ENCODE measurements around the gene KCNC2. TPM values are rescaled to one million over a fixed set of nuclear protein-coding genes. Genes with fewer than 3 reads are reported as not detected.
"Not testable (repeated sequence)": the region's sequence is repeated elsewhere in the genome, so short reads cannot be mapped to it uniquely, and the experiment has no call there.

The KCNC2 gene
- total and polyA plus RNA-seq, 5 donors from 2014 or later, result not detected

DNA sequence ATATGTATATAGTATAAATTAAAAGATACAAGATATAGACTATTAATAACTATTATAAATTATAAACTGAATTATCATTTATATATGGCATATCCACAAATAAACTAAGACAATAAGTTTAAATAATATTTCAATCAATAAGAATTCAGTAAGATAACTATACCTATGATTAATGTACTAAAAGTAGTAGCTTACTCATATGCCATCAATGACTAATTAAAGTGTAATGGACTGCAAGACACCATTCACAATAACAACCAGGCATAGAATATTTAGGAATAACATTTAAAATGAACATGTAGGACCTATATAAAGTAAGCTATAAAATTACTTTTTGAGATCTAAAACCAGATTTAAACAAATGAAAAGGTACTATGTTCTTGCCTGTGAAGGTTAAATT, 18.8 kb downstream of the KCNC2 start:
- H3K4me3 Mint-ChIP-seq, result no peak overlapping the region
- H3K27ac Mint-ChIP-seq, result no peak overlapping the region
- no peak for ATAC-seq (ENCODE audit: low read depth in 2 of 2)
- no peaks in the 10 kb centered on the region for H3K27me3 Mint-ChIP-seq
- DNase-seq, result no peak
- H3K36me3 ChIP-seq (ENCODE audit: control insufficient read depth, insufficient read depth, low read length), result no peaks in the 10 kb centered on the region
- H3K36me3 Mint-ChIP-seq, result no peaks in the 10 kb centered on the region
- H3K27ac ChIP-seq (ENCODE audit: insufficient read depth, low read length, poor library complexity, severe bottlenecking), result no peak overlapping the region
- no peaks in the 10 kb centered on the region for H3K9me3 ChIP-seq (ENCODE audit: control insufficient read depth in 2 of 2, low read length in 2 of 2)
- no peak overlapping the region for H3K4me3 ChIP-seq (ENCODE audit: low read depth, low read length)
- H3K4me1 Mint-ChIP-seq, result no peaks in the 10 kb centered on the region
- H3K27me3 ChIP-seq (ENCODE audit: control insufficient read depth, insufficient read depth, low read length), result no peaks in the 10 kb centered on the region
- H3K4me1 ChIP-seq (ENCODE audit: control insufficient read depth, insufficient read depth, low read length, poor library complexity, severe bottlenecking), result no peaks in the 10 kb centered on the region
- peaks cover 0 to 4% (median 0%) of the 10 kb centered on the region in 7 donors for H3K9me3 Mint-ChIP-seq

DNA sequence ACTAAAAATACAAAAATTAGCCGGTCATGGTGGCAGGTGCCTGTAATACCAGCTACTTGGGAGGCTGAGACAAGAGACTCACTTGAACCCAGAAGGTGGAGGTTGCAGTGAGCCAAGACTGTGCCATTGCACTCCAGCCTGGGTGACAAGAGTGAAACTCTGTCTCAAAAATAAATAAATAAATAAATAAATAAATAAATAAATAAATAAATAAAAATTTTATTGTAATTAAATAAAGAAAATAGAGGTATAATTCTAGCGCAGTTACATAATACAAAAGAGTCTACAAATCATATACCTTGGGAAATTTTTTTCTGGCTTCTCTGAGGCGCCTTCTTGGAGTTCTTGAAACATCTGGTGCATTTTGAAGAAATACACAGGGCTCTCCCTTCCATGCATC, 23.8 kb downstream of the KCNC2 start:
- H3K9me3 ChIP-seq (ENCODE audit: control insufficient read depth in 2 of 2, low read length in 2 of 2); H3K9me3 Mint-ChIP-seq; H3K4me1 Mint-ChIP-seq; H3K27ac Mint-ChIP-seq; H3K36me3 ChIP-seq (ENCODE audit: control insufficient read depth, insufficient read depth, low read length); H3K27ac ChIP-seq (ENCODE audit: insufficient read depth, low read length, poor library complexity, severe bottlenecking); H3K27me3 ChIP-seq (ENCODE audit: control insufficient read depth, insufficient read depth, low read length); H3K27me3 Mint-ChIP-seq; H3K36me3 Mint-ChIP-seq; H3K4me3 Mint-ChIP-seq; H3K4me1 ChIP-seq (ENCODE audit: control insufficient read depth, insufficient read depth, low read length, poor library complexity, severe bottlenecking); DNase-seq; H3K4me3 ChIP-seq (ENCODE audit: low read depth, low read length); ATAC-seq (ENCODE audit: low read depth in 2 of 2): not testable (repeated sequence)

GRCh38 chr12:75184516-75184915, 25.1 kb downstream of the KCNC2 start:
- H3K9me3 Mint-ChIP-seq, result peaks cover 0 to 2% (median 0%) of the 10 kb centered on the region in 7 donors
- Histone ChIP-seq H3K4me1 (ENCODE audit: control insufficient read depth, insufficient read depth, low read length, poor library complexity, severe bottlenecking) (no peaks in the 10 kb centered on the region), H3K4me3 (ENCODE audit: low read depth, low read length) (no peak overlapping the region), H3K9me3 (ENCODE audit: control insufficient read depth in 2 of 2, low read length in 2 of 2) (no peaks in the 10 kb centered on the region), H3K36me3 (ENCODE audit: control insufficient read depth, insufficient read depth, low read length) (no peaks in the 10 kb centered on the region), H3K27ac (ENCODE audit: insufficient read depth, low read length, poor library complexity, severe bottlenecking) (no peak overlapping the region), H3K27me3 (ENCODE audit: control insufficient read depth, insufficient read depth, low read length) (no peaks in the 10 kb centered on the region)
- no peaks in the 10 kb centered on the region for H3K36me3 Mint-ChIP-seq
- peaks cover 4% of the 10 kb centered on the region for H3K27me3 Mint-ChIP-seq
- H3K4me3 Mint-ChIP-seq, result no peak overlapping the region
- no peaks in the 10 kb centered on the region for H3K4me1 Mint-ChIP-seq
- DNase-seq (no peak), ATAC-seq (ENCODE audit: low read depth in 2 of 2) (no peak)
- no peak overlapping the region for H3K27ac Mint-ChIP-seq

- ATAC-seq (ENCODE audit: low read depth in 2 of 2) (no peak), DNase-seq (no peak)
- Histone ChIP-seq H3K36me3 (ENCODE audit: control insufficient read depth, insufficient read depth, low read length) (no peaks in the 10 kb centered on the region), H3K4me1 (ENCODE audit: control insufficient read depth, insufficient read depth, low read length, poor library complexity, severe bottlenecking) (no peaks in the 10 kb centered on the region), H3K27me3 (ENCODE audit: control insufficient read depth, insufficient read depth, low read length) (no peaks in the 10 kb centered on the region), H3K9me3 (ENCODE audit: control insufficient read depth in 2 of 2, low read length in 2 of 2) (no peaks in the 10 kb centered on the region), H3K4me3 (ENCODE audit: low read depth, low read length) (no peak overlapping the region), H3K27ac (ENCODE audit: insufficient read depth, low read length, poor library complexity, severe bottlenecking) (no peak overlapping the region)
- no peak overlapping the region for H3K4me3 Mint-ChIP-seq
- H3K36me3 Mint-ChIP-seq, result no peaks in the 10 kb centered on the region
- H3K4me1 Mint-ChIP-seq, result no peaks in the 10 kb centered on the region
- H3K27me3 Mint-ChIP-seq, result peaks cover 4% of the 10 kb centered on the region
- peaks cover 0 to 2% (median 0%) of the 10 kb centered on the region in 7 donors for H3K9me3 Mint-ChIP-seq
- no peak overlapping the region for H3K27ac Mint-ChIP-seq
Observed at GRCh38 chr12:75183967-75184366, 25.7 kb downstream of the KCNC2 start.

DNA sequence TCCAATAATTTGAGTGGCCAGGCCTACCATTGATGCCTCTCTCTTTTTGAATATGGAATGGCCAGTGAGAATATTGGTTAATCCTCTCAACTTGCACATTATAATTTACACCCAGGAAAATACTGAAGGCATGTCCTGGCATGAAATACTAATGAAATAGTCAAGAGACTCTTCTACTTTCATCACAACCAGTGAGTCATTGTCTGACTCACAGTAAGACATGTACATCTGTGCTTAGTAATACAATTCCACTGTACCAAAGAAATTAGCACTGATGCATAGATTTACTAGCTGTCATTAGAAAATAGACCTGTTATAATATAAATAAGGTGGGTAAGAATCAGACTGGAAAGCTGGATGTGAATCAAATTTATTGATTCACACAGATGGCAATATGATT, 31.6 kb downstream of the KCNC2 start:
- no peaks in the 10 kb centered on the region for H3K36me3 ChIP-seq (ENCODE audit: control insufficient read depth, insufficient read depth, low read length)
- Mint-ChIP-seq H3K4me3 (no peak overlapping the region), H3K9me3 (no peaks in the 10 kb centered on the region), H3K4me1 (no peaks in the 10 kb centered on the region), H3K27me3 (peaks cover 4% of the 10 kb centered on the region), H3K36me3 (no peaks in the 10 kb centered on the region), H3K27ac (no peak overlapping the region)
- no peaks in the 10 kb centered on the region for H3K9me3 ChIP-seq (ENCODE audit: control insufficient read depth in 2 of 2, low read length in 2 of 2)
- no peaks in the 10 kb centered on the region for H3K27me3 ChIP-seq (ENCODE audit: control insufficient read depth, insufficient read depth, low read length)
- no peaks in the 10 kb centered on the region for H3K4me1 ChIP-seq (ENCODE audit: control insufficient read depth, insufficient read depth, low read length, poor library complexity, severe bottlenecking)
- H3K4me3 ChIP-seq (ENCODE audit: low read depth, low read length), result no peak overlapping the region
- DNase-seq, result no peak
- H3K27ac ChIP-seq (ENCODE audit: insufficient read depth, low read length, poor library complexity, severe bottlenecking), result no peak overlapping the region
- no peak for ATAC-seq (ENCODE audit: low read depth in 2 of 2)

DNA sequence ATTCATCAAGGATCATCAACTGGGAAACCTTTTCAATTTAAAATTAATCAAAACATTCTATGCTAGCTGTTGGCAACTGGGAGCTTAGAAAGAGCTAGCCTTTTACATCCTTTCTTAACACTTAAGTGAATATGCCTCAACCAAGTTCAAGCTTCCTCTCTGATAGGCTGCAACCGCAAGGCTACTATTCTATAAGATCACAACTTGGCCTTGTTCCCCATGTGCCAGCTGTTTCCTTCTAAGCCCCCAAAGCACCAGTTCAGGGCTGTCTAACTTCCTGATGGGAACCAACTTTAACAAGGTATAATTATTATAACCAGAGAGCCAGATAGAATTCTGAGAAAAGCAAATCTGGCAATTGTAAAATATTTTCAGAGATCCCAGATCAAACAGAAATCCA, 37.0 kb downstream of the KCNC2 start:
- Histone ChIP-seq H3K27me3 (ENCODE audit: control insufficient read depth, insufficient read depth, low read length) (no peaks in the 10 kb centered on the region), H3K27ac (ENCODE audit: insufficient read depth, low read length, poor library complexity, severe bottlenecking) (no peak overlapping the region), H3K4me1 (ENCODE audit: control insufficient read depth, insufficient read depth, low read length, poor library complexity, severe bottlenecking) (no peaks in the 10 kb centered on the region), H3K9me3 (ENCODE audit: control insufficient read depth in 2 of 2, low read length in 2 of 2) (no peaks in the 10 kb centered on the region), H3K36me3 (ENCODE audit: control insufficient read depth, insufficient read depth, low read length) (no peaks in the 10 kb centered on the region), H3K4me3 (ENCODE audit: low read depth, low read length) (no peak overlapping the region)
- Mint-ChIP-seq H3K27me3 (no peaks in the 10 kb centered on the region), H3K4me1 (no peaks in the 10 kb centered on the region), H3K36me3 (no peaks in the 10 kb centered on the region), H3K4me3 (no peak overlapping the region), H3K27ac (peak overlapping the region in 1 of 3 donors; percentile 35), H3K9me3 (peaks cover 0 to 3% (median 0%) of the 10 kb centered on the region in 7 donors)
- DNase-seq (no peak), ATAC-seq (ENCODE audit: low read depth in 2 of 2) (no peak)

DNA sequence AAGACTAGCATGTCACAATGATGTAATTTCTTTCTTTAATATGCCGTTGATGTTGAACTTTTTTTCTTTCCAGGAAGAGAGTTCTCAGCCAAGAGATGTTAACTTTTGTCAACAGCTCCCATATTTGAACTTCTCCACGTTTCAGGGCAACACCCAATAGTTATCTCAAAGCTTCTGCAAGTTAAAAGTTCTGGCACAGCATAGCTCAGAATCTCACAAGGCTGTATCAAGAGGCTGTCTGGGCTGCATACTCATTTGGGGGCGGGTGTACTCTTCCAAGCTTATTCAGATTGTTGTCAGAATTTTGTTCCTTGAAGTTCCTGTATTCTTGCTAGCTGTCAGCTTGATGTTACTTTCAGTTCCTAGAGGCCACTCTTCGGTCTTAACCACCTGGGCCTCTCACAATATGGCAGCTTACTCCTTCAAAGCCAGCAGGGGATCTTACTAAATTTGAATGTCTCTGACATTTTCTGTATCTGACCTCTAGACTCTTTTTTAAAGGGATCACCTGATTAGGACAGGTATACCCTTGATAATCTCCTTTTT, 38.9 kb downstream of the KCNC2 start:
- Histone ChIP-seq H3K27me3 (ENCODE audit: control insufficient read depth, insufficient read depth, low read length) (no peaks in the 10 kb centered on the region), H3K9me3 (ENCODE audit: control insufficient read depth in 2 of 2, low read length in 2 of 2) (no peaks in the 10 kb centered on the region), H3K27ac (ENCODE audit: insufficient read depth, low read length, poor library complexity, severe bottlenecking) (no peak overlapping the region), H3K4me3 (ENCODE audit: low read depth, low read length) (no peak overlapping the region), H3K36me3 (ENCODE audit: control insufficient read depth, insufficient read depth, low read length) (no peaks in the 10 kb centered on the region), H3K4me1 (ENCODE audit: control insufficient read depth, insufficient read depth, low read length, poor library complexity, severe bottlenecking) (no peaks in the 10 kb centered on the region)
- H3K27me3 Mint-ChIP-seq, result no peaks in the 10 kb centered on the region
- no peak overlapping the region for H3K4me3 Mint-ChIP-seq
- H3K27ac Mint-ChIP-seq, result no peak overlapping the region
- DNase-seq, result no peak
- H3K36me3 Mint-ChIP-seq, result no peaks in the 10 kb centered on the region
- H3K4me1 Mint-ChIP-seq, result no peaks in the 10 kb centered on the region
- ATAC-seq (ENCODE audit: low read depth in 2 of 2), result no peak
- peaks cover 0 to 3% (median 0%) of the 10 kb centered on the region in 7 donors for H3K9me3 Mint-ChIP-seq

DNA sequence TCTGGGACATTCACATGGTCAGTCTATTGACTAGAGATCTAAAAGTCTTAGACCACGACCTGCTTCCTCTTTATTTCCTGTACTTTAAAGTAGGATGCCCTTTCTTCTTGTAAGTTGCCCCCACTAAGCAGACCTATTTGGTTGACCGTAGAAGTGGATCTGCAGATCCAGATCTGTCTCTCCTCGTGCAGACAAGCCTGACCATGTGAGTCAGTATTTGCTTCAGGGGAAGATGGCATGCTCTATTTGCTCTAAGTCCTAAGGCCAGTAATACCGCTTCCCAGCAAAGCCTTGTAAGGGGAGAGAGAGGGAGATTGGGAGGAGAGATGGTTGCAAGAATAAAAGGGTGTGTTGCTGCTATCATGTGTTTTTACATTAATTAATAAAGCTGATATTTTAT, 46.8 kb downstream of the KCNC2 start:
- no peaks in the 10 kb centered on the region for H3K36me3 ChIP-seq (ENCODE audit: control insufficient read depth, insufficient read depth, low read length)
- Mint-ChIP-seq H3K27me3 (no peaks in the 10 kb centered on the region), H3K4me1 (no peaks in the 10 kb centered on the region), H3K27ac (no peak overlapping the region), H3K9me3 (peaks cover 0 to 1% (median 0%) of the 10 kb centered on the region in 7 donors), H3K36me3 (no peaks in the 10 kb centered on the region), H3K4me3 (no peak overlapping the region)
- ATAC-seq (ENCODE audit: low read depth in 2 of 2) (no peak), DNase-seq (no peak)
- H3K27ac ChIP-seq (ENCODE audit: insufficient read depth, low read length, poor library complexity, severe bottlenecking), result no peak overlapping the region
- no peaks in the 10 kb centered on the region for H3K4me1 ChIP-seq (ENCODE audit: control insufficient read depth, insufficient read depth, low read length, poor library complexity, severe bottlenecking)
- H3K27me3 ChIP-seq (ENCODE audit: control insufficient read depth, insufficient read depth, low read length), result no peaks in the 10 kb centered on the region
- no peaks in the 10 kb centered on the region for H3K9me3 ChIP-seq (ENCODE audit: control insufficient read depth in 2 of 2, low read length in 2 of 2)
- H3K4me3 ChIP-seq (ENCODE audit: low read depth, low read length), result no peak overlapping the region

Measured in CD4-positive, CD25-positive, alpha-beta regulatory T cell (primary cell).